CD4-positive, alpha-beta T cell (primary cell): ENCODE results near the gene GPR83. TPM values are rescaled to one million over a fixed set of nuclear protein-coding genes. Genes with fewer than 3 reads are reported as not detected.

Experiments
- ATAC-seq: fragments of 200-7000 bp; cut with Tn5 transposase; one replicate; pipeline ENCODE4 v1.10.0; 2022; ENCODE audit warnings: mild to moderate bottlenecking; ENCODE audit not compliant: poor library complexity
- CTCF ChIA-PET: fragments of 350-600 bp; sonication (Branson Sonifier 250); formaldehyde crosslinking; loops from one replicate; lab custom pipeline; 2021; ENCODE audit warnings: antibody characterized with exemption, inconsistent platforms; lab: Charles Lee
- POLR2A ChIA-PET: fragments of 350-600 bp; sonication (Branson Sonifier 250); formaldehyde crosslinking; loops from one replicate; lab custom pipeline; 2021; ENCODE audit warnings: antibody characterized with exemption, inconsistent platforms; lab: Charles Lee
- DNase-seq, 14 experiments: peaks; one replicate each; pipeline ENCODE4 v3.0.0-alpha.2; 2013 to 2020; ENCODE audit warnings: mixed read lengths in 2 of 14
- H3K27ac ChIP-seq, 2 donors: one replicate each; pipeline versions ENCODE4 v1.5.1 to v1.7.0; 2013; ENCODE audit warnings: low read length in 2 of 2, low read depth in 1 of 2, mild to moderate bottlenecking in 1 of 2
- H3K27me3 ChIP-seq, 2 experiments: 1 replicate in 1 of 2; 2 replicates in 1 of 2; pipeline versions ENCODE4 v1.6.1 to v1.7.0; 2013; ENCODE audit warnings: low read length in 2 of 2, control low read depth in 1 of 2, mild to moderate bottlenecking in 1 of 2, moderate library complexity in 1 of 2; ENCODE audit not compliant: insufficient read depth in 2 of 2, control insufficient read depth in 1 of 2
- H3K36me3 ChIP-seq: one replicate; pipeline ENCODE4 v1.6.1; 2013; ENCODE audit warnings: low read length, control low read depth; ENCODE audit not compliant: insufficient read depth
- H3K4me1 ChIP-seq: one replicate; pipeline ENCODE4 v1.6.1; 2013; ENCODE audit warnings: low read length, control low read depth; ENCODE audit not compliant: insufficient read depth
- H3K4me3 ChIP-seq: one replicate; pipeline ENCODE4 v1.5.1; 2013; ENCODE audit warnings: mild to moderate bottlenecking, low read length, moderate library complexity
- H3K9me3 ChIP-seq, 2 experiments: 1 replicate in 1 of 2; 2 replicates in 1 of 2; pipeline versions ENCODE4 v1.6.1 to v1.7.0; 2013; ENCODE audit warnings: low read length in 2 of 2, mild to moderate bottlenecking in 2 of 2, control low read depth in 1 of 2, moderate library complexity in 1 of 2; ENCODE audit not compliant: control insufficient read depth in 1 of 2, insufficient read depth in 1 of 2
- H3K27ac Mint-ChIP-seq: one replicate; pipeline ENCODE4 v1.8.0; 2020; ENCODE audit warnings: mixed read lengths
- H3K27me3 Mint-ChIP-seq: one replicate; pipeline ENCODE4 v1.8.0; 2021; ENCODE audit warnings: mixed read lengths
- H3K36me3 Mint-ChIP-seq: one replicate; pipeline ENCODE4 v1.8.0; 2021; ENCODE audit warnings: low read depth, mixed read lengths
- H3K4me1 Mint-ChIP-seq: one replicate; pipeline ENCODE4 v1.8.0; 2021; ENCODE audit warnings: low read depth, mixed read lengths
- H3K4me3 Mint-ChIP-seq: one replicate; pipeline ENCODE4 v1.8.0; 2020; ENCODE audit warnings: mild to moderate bottlenecking, mixed read lengths
- H3K9me3 Mint-ChIP-seq: one replicate; pipeline ENCODE4 v1.8.0; 2020; ENCODE audit warnings: mixed read lengths
- intact Hi-C, 2 experiments: fragments of 100-400 bp; cut with DNase I in 1 of 2; cut with micrococcal nuclease in 1 of 2; formaldehyde crosslinking; loops; one replicate each; pipeline versions ENCODE4 v1.15.1 to v1.9.0; 2023 to 2025; cut with DNase I, micrococcal nuclease
- total RNA-seq, 174 experiments: library from RNA in 2 of 174; stranded (reverse) in 2 of 174; gene quantifications; one replicate each; pipeline ENCODE4 v1.2.3 and lab custom pipeline; 2021 to 2026
- TF ChIP-seq, protein P1 (sequence below): fragments of 200-600 bp; IDR thresholded peaks from one replicate; pipeline ENCODE4 v1.8.0; 2022; ENCODE audit warnings: antibody characterized with exemption, mild to moderate bottlenecking

GPR83 gene
- total RNA-seq, 2 experiments from 2014 or later, result 0.11 TPM; not detected in 1

DNA sequence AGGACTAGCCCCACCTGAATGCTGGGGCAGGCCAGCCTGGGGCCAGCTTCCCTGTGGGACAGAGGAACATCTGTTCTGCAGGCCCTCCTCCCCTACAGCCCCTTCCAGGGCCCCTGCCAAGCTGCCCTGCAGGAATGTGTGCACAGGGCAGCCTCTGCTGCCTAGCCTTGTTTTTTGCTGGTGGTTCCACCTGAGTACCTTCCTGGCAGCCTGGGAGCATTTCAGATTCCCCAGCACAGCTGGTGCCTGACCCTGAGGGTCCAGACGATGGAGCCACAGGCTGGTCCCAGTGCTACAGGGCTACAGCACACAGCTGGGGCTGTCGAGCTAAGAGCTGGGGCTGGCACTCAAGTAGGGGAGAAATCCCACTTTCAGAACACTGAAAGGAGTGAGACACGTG is 22.3 kb upstream of the GPR83 start:
- H3K27me3 Mint-ChIP-seq, result no peaks in the 10 kb centered on the region
- no peak overlapping the region for H3K27ac Mint-ChIP-seq
- peaks cover 82% of the 10 kb centered on the region for H3K36me3 Mint-ChIP-seq
- no peaks in the 10 kb centered on the region for H3K27me3 ChIP-seq
- no peak overlapping the region for H3K27ac ChIP-seq
- TF ChIP-seq, protein P1, sequence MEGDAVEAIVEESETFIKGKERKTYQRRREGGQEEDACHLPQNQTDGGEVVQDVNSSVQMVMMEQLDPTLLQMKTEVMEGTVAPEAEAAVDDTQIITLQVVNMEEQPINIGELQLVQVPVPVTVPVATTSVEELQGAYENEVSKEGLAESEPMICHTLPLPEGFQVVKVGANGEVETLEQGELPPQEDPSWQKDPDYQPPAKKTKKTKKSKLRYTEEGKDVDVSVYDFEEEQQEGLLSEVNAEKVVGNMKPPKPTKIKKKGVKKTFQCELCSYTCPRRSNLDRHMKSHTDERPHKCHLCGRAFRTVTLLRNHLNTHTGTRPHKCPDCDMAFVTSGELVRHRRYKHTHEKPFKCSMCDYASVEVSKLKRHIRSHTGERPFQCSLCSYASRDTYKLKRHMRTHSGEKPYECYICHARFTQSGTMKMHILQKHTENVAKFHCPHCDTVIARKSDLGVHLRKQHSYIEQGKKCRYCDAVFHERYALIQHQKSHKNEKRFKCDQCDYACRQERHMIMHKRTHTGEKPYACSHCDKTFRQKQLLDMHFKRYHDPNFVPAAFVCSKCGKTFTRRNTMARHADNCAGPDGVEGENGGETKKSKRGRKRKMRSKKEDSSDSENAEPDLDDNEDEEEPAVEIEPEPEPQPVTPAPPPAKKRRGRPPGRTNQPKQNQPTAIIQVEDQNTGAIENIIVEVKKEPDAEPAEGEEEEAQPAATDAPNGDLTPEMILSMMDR, result no peak
- H3K9me3 ChIP-seq, result peaks cover 0 to 1% of the 10 kb centered on the region in 2 experiments
- H3K9me3 Mint-ChIP-seq, result peaks cover 1% of the 10 kb centered on the region
- POLR2A ChIA-PET, result no interaction called here
- H3K4me1 Mint-ChIP-seq, result peaks cover 4% of the 10 kb centered on the region
- no peak for DNase-seq
- intact Hi-C loops, result no loop called here
- ATAC-seq, result no peak
- no peak overlapping the region for H3K4me3 Mint-ChIP-seq
- no peak overlapping the region for H3K4me3 ChIP-seq
- peaks cover 49% of the 10 kb centered on the region for H3K36me3 ChIP-seq
- CTCF ChIA-PET, result no interaction called here
- H3K4me1 ChIP-seq, result no peaks in the 10 kb centered on the region

DNA sequence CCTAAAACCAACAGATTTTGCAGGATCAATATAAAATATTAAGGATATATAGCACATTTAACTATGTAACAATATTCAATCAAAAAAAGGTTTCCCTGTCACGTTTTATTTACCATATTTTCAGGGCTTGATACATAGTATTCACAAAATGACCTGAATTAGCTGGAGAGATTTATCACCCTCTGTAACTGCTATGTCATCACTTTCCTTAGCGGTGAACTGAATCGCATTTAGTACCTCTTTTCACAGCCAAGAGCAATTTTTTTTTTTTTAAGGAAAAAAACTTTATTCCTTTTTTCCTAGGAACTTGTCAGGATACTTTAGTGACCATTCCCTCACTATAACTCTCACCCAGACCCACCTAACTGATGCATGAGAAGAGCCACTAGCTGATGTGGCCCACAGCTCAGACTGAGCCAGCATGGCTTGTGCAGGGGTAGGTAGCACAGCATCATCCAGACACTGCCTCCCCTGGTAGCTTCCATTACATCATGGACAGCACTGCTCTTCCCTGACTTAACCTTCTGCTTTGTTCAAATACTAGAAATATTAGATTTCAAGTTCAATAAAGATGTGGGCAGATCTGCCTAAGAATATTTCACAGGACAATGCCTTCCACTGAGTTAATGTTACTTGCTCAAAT is 17.0 kb upstream of the GPR83 start:
- no peak overlapping the region for H3K27ac ChIP-seq
- H3K36me3 ChIP-seq, result peaks cover 21% of the 10 kb centered on the region
- Mint-ChIP-seq H3K27me3 (no peaks in the 10 kb centered on the region), H3K4me1 (no peaks in the 10 kb centered on the region), H3K9me3 (no peaks in the 10 kb centered on the region), H3K36me3 (peaks cover 62% of the 10 kb centered on the region), H3K4me3 (no peak overlapping the region), H3K27ac (no peak overlapping the region)
- H3K4me3 ChIP-seq, result no peak overlapping the region
- no peaks in the 10 kb centered on the region for H3K27me3 ChIP-seq
- ChIA-PET CTCF (no interaction called here), POLR2A (no interaction called here)
- ATAC-seq (no peak), DNase-seq (no peak)
- TF ChIP-seq, protein P1, result no peak
- no peaks in the 10 kb centered on the region for H3K4me1 ChIP-seq
- intact Hi-C loops, result loop anchor here in 1 of 2 experiments (10.0 kb wide), 1 partner anchor 523 kb away; no protein-coding TSS in a partner anchor
- H3K9me3 ChIP-seq, result no peaks in the 10 kb centered on the region

DNA sequence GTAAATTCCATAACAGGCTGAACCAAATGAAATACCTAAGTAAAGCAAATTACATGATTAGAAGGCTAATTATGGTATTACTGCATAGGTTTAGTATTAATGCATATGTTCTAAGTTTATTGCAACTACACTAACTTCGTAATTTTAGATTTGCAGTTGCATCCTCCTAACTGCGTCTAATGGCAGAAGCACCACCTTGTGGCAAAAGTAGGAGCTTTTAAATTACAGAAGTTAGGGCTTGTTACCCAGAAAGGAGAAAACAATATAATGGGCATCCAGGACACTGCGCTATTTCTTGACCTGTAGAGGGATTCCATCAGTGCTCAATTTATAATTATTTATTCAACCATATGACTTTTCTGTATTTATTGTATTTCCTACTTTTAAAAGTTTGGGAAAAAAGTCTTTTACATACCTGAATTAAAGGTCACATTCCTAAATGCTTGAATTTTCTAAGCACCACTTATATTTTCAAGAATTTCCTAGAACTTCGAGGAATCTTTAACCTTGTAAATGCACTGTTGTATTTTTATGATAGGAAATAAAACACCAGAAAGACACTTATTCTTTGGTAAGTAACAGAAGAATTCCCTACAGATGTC is 16.3 kb upstream of the GPR83 start:
- intact Hi-C loops, result loop anchor here in 1 of 2 experiments (10.0 kb wide), 1 partner anchor 523 kb away; no protein-coding TSS in a partner anchor
- Mint-ChIP-seq H3K36me3 (peaks cover 59% of the 10 kb centered on the region), H3K9me3 (no peaks in the 10 kb centered on the region), H3K27ac (no peak overlapping the region), H3K4me3 (no peak overlapping the region), H3K27me3 (no peaks in the 10 kb centered on the region), H3K4me1 (no peaks in the 10 kb centered on the region)
- TF ChIP-seq, protein P1, result no peak
- no peak for ATAC-seq
- no peaks in the 10 kb centered on the region for H3K9me3 ChIP-seq
- ChIA-PET POLR2A (no interaction called here), CTCF (no interaction called here)
- peaks cover 20% of the 10 kb centered on the region for H3K36me3 ChIP-seq
- H3K27me3 ChIP-seq, result no peaks in the 10 kb centered on the region
- DNase-seq, result no peak
- H3K4me1 ChIP-seq, result no peaks in the 10 kb centered on the region
- no peak overlapping the region for H3K4me3 ChIP-seq
- H3K27ac ChIP-seq, result no peak overlapping the region
